Hindlimb muscle (tissue), 1 donor: ENCODE data around the gene PACSIN1. TPM values are rescaled to one million over a fixed set of nuclear protein-coding genes. Genes with fewer than 3 reads are reported as not detected.

Experiments
- polyA plus RNA-seq: library from polyadenylated mRNA; unstranded; fragments of 120-200 nt; gene quantifications from one replicate; pipeline ENCODE4 v1.2.1, GENCODE V29; 2013; ENCODE audit not compliant: insufficient read length

PACSIN1 gene
- polyA plus RNA-seq, 1 donor = 1.1 TPM

Other genes with a start within 250 kb of the PACSIN1 start
- 123 TPM for gene HMGA1, start 229.2 kb upstream of the PACSIN1 start, polyA plus RNA-seq
- 10.3 TPM for gene SMIM29, start 217.1 kb upstream of the PACSIN1 start, polyA plus RNA-seq
- gene NUDT3, start 73.4 kb upstream of the PACSIN1 start, polyA plus RNA-seq = 38.0 TPM
- 1,799 TPM for gene RPS10, start 40.0 kb upstream of the PACSIN1 start, polyA plus RNA-seq
- not detected for gene SPDEF, start 90.3 kb downstream of the PACSIN1 start, polyA plus RNA-seq
- gene ILRUN, start 230.7 kb downstream of the PACSIN1 start, polyA plus RNA-seq = 90.5 TPM